Measurements from ENCODE around the gene MORN1. TPM values are rescaled to one million over a fixed set of nuclear protein-coding genes. Genes with fewer than 3 reads are reported as not detected.
"Not testable (repeated sequence)": the region's sequence is repeated elsewhere in the genome, so short reads cannot be mapped to it uniquely, and the experiment has no call there.

The MORN1 gene
- 4.4 TPM for polyA plus RNA-seq (2012; ENCODE audit: insufficient read depth, insufficient read length, low read depth)

DNA sequence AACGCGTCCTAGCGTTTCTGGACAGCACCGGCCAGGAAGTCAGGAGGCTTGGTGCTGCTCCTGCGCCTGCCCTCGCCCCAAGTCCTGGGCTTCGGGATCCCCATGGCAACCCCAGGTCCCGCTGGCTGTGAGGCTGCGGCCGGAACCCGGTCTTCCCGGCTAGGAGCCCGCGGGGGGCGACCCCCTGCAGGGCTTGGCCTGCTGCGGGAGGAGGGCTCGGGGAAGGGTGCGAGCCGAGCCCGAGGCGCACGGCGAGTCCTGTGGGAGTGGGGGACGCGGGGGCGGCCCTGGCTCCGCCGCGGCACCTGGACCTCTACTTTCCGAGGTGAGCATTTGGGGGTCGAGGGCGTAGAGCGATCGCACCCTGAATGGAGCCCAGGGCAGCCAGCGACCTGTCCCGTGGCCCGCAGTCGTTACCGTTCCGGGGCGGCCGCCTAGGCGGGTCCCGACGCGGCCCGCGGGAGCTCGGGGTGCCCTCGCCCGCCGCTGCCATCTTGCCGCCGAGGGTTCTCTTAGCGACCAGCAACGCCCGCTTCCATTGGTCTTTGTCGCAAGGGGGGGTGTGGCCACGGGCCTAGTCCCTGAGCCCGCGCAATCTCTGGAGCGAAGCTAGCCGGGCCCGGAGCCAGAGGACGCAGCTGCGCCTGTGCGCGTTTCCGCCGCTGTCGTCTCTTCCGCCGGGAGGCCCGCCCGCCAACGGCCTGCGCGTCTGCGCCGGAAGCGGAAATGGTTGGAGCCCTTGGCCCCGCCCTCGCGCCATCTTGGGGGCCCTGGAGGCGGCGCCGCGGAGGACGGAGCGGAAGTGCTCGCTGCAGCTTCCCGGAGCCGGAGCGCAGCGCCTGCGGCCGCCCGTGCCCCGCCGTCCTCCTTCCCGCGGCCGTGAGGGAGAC is at the start of gene MORN1, which contains the start of gene RER1:
TSS of gene MORN1 (minus strand) at position 514 of the 890 bp plus-strand sequence. CDS start at position 493, 21 bp downstream.
TSS of gene RER1 (plus strand) at position 801 of the 890 bp plus-strand sequence. CDS start 3,950 bp downstream, outside the sequence.
- DNase-seq = peak; percentile 95
- TF ChIP-seq, protein P1, sequence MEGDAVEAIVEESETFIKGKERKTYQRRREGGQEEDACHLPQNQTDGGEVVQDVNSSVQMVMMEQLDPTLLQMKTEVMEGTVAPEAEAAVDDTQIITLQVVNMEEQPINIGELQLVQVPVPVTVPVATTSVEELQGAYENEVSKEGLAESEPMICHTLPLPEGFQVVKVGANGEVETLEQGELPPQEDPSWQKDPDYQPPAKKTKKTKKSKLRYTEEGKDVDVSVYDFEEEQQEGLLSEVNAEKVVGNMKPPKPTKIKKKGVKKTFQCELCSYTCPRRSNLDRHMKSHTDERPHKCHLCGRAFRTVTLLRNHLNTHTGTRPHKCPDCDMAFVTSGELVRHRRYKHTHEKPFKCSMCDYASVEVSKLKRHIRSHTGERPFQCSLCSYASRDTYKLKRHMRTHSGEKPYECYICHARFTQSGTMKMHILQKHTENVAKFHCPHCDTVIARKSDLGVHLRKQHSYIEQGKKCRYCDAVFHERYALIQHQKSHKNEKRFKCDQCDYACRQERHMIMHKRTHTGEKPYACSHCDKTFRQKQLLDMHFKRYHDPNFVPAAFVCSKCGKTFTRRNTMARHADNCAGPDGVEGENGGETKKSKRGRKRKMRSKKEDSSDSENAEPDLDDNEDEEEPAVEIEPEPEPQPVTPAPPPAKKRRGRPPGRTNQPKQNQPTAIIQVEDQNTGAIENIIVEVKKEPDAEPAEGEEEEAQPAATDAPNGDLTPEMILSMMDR (IDR thresholded peaks at IDR 0.05; ENCODE audit: low read depth, low read length) = no peak
- H3K9me3 ChIP-seq = no peaks in the 10 kb centered on the region
- H3K4me3 ChIP-seq (ENCODE audit: low read depth, low read length) = peak within 1 kb of the TSS; percentile 82
- H3K27me3 ChIP-seq = no peaks in the 10 kb centered on the region
- no peaks in the 10 kb centered on the region; the same call in 1 of the 2 replicates for H3K36me3 ChIP-seq
- H3K4me1 ChIP-seq = no peaks in the 10 kb centered on the region

DNA sequence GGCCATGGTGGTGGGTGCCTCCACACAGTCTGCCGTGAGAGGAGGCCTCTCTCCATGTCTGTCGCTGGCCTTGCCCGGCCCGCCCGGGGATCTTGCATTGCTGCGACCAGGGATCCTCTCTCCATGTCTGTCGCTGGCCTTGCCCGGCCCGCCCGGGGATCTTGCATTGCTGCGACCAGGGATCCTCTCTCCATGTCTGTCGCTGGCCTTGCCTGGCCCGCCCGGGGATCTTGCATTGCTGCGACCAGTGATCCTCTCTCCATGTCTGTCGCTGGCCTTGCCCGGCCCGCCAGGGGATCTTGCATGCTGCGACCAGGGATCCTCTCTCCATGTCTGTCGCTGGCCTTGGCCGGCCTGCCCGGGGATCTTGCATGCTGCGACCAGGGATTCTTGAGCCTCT is 49.0 kb upstream of the MORN1 start:
- peaks cover 20% of the 10 kb centered on the region for H3K27me3 ChIP-seq
- not testable (repeated sequence) for H3K36me3 ChIP-seq; H3K4me3 ChIP-seq (ENCODE audit: low read depth, low read length); DNase-seq; H3K4me1 ChIP-seq; H3K9me3 ChIP-seq

DNA sequence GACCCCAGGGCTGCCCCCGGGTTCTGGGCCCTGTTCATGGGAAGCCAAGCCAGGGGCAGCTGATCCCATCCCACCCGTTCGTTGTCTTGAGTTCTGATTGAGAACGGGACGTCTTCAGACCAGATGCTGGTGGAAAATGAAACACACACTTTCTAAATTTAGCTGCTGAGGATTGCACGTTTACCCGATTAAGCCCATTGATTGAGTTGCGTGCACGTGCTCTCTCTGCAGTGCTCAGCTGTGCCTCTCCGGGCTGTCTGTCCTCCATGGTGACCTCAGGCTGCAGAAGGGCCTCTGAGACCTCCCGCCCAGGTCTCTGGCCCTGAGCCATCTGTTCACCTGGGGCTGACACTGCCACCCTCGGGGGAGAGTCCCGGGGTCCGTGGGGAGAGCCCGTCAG is 48.0 kb upstream of the MORN1 start:
- no peak for DNase-seq
- H3K4me3 ChIP-seq (ENCODE audit: low read depth, low read length) = no peak overlapping the region
- TF ChIP-seq, protein P1 (IDR thresholded peaks at IDR 0.05; ENCODE audit: low read depth, low read length) = no peak
- H3K9me3 ChIP-seq = no peaks in the 10 kb centered on the region
- H3K27me3 ChIP-seq = peaks cover 18% of the 10 kb centered on the region
- H3K36me3 ChIP-seq = no peaks in the 10 kb centered on the region
- H3K4me1 ChIP-seq = no peaks in the 10 kb centered on the region

DNA sequence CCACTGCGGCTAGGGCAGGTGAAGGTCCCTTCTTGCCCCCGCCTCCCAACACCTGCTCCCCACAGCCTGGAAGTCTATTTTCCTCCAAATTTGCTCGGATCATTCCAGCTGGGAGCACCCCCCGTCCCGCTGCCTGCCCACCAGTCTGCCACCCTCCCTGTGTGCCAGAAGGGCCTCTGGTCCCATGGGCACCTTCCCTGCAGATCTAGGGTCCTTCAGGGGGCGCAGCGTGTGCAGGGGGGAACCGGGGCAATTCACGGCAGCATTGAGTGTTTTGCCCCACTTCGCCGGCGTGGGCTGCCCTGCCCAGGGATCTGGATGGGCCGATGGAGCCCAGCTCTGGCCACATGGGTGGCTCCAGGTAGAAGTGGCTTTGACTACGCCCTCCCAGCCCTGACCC is 47.3 kb upstream of the MORN1 start:
- TF ChIP-seq, protein P1 (IDR thresholded peaks at IDR 0.05; ENCODE audit: low read depth, low read length) = no peak
- Histone ChIP-seq H3K36me3 (no peaks in the 10 kb centered on the region), H3K27me3 (peaks cover 11% of the 10 kb centered on the region), H3K9me3 (no peaks in the 10 kb centered on the region), H3K4me3 (ENCODE audit: low read depth, low read length) (no peak overlapping the region), H3K4me1 (no peaks in the 10 kb centered on the region)
- DNase-seq = no peak

DNA sequence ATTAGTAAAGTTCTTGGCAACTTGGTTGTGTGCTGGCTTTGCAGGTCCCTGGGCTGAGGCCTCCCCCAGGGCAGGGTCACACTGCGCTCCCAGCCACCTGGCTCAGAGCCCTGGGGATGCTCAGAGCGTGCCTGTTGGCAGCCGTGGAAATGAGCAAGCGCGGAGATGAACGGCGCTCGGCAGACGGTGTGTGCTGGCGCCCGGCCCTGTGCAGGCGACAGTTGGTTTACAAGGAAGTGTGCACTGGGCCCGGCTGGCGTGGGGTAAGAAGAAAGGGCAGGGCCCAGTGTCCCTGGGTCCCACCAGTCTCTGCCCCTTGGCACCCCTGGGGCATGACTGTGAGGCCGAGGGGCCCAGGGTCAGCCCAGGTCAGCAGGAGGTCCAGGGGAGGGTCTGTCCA is 46.7 kb upstream of the MORN1 start:
- Histone ChIP-seq H3K27me3 (peaks cover 5% of the 10 kb centered on the region), H3K36me3 (no peaks in the 10 kb centered on the region), H3K4me1 (no peaks in the 10 kb centered on the region), H3K9me3 (no peaks in the 10 kb centered on the region), H3K4me3 (ENCODE audit: low read depth, low read length) (no peak overlapping the region)
- TF ChIP-seq, protein P1 (IDR thresholded peaks at IDR 0.05; ENCODE audit: low read depth, low read length) = no peak
- no peak for DNase-seq

DNA sequence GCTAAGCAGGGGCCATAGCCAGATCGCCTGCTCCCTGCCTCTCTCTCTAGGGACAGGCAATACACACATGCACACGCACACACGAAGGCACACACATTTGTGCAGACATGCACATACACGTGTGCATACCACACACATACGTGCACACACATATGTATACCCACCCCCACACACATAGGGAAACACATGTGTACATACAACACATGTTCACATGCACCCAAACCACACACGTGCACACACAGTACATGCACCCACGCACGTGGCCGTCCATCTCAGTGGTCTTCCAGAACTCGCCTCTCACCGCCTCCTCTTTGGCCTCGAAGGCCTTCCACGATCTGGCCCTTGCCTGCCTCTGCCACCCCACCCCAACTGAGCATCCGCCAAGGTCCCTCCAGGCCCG is 46.3 kb upstream of the MORN1 start:
- Histone ChIP-seq H3K27me3 (peaks cover under 1% of the 10 kb centered on the region; the same call in 1 of the 2 replicates), H3K9me3 (no peaks in the 10 kb centered on the region), H3K4me3 (ENCODE audit: low read depth, low read length) (no peak overlapping the region), H3K36me3 (no peaks in the 10 kb centered on the region), H3K4me1 (no peaks in the 10 kb centered on the region)
- DNase-seq = no peak
- TF ChIP-seq, protein P1 (IDR thresholded peaks at IDR 0.05; ENCODE audit: low read depth, low read length) = no peak

Data from BE2C (cell line).